Hematopoietic multipotent progenitor cell treated with erythropoietin and hydrocortisone succinate and interleukin-3 and kit ligand, for 4 days (in vitro differentiated cells): ENCODE measurements around the gene PSME3IP1.

Experiments
- DNase-seq: peaks from one replicate; pipeline ENCODE4 v3.0.0-alpha.2; 2015

The PSME3IP1 gene

DNA sequence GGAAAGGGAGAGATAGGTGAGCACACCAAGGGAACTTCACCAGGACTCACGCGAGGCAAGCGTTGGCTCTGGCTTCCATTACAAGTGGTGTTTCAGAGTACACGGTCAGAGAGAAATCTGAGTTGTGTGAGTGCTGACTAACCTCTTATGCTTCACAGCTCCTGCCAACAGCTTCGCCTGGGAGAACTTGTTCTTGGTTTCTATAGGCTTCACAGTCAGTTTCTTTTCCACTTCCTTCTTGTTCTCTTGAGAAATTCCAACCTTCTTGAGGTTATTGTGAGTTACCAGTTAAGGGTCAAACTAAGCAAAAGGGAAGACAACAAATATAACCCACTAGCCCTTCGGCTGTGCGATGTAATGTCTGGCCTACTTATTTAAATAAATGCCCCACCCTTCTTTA, 18.9 kb downstream of the PSME3IP1 start:
- DNase-seq = no peak

DNA sequence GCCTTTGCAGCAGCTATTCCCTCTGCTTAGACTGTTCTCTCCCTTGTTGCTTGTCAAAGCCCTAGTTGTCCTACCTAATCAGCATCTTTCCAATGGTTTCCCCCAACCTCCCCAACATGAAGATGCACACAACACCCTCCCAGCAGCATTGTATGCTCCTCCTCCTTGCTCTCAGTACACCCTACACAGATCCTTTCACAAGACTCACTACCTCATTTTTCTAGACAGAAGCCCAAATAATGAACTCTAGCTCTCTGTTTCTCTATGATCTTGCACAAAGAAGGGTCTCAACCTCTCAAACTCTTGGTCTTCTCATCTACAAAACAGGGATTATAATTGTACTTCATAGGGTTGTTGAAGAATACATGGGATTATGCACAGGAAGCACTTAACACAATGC, 19.4 kb downstream of the PSME3IP1 start:
- DNase-seq = no peak

DNA sequence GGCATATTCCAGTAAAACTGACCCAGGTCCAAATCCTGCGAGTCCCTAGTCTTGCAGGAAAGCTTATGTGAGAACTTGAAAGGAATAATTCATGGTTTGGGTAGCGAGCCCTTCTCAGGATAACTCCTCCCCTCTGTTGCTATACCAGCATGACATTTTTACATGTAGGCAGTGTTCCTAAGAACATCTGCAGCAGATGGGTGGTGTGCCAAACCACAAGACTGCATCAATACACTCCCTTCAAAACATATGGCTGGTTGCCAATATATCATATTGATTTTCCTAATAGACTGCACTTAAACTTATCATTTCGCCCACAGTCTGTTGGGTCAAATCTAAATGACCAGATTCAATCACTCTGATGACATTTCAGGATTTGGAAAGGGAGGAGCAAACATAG, 19.9 kb downstream of the PSME3IP1 start:
- peak; percentile 70 for DNase-seq

DNA sequence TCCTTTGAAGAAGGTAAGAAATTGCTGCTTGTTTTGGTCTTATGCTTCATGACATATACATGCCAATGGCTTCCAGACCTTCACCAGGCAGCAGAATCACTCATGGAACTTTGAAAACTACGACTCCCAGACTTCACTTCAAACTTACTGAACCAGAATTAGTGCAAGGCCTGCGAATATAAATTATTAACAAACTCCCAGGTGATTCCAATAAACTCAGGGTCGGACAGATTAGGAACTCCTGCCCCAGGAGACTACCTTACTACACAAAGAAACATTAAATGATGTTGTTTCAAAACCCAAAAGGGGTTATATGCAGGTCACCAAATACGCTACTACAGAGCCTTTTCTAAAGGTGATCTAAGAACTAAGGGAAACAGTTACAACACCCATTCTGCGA, 20.4 kb downstream of the PSME3IP1 start:
- DNase-seq = no peak

DNA sequence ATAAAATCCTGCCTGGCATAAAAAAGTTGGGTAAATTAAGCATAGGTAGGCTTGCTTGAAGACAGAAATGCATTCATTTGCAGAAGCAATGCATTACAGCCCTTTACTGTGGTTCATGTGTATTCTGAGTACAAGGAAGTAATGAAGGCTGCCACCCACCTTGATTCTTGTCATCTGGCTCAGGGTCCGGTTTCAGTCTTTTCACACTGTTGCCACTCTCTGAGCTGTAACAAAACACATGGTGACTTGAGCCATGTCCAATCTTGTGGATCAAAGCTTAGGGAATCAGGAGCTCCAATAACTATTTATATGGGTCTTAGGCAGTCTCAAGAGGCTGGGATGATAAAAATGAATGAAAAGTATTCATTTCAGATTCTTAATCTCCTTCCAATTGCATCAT, 22.0 kb downstream of the PSME3IP1 start:
- no peak for DNase-seq

DNA sequence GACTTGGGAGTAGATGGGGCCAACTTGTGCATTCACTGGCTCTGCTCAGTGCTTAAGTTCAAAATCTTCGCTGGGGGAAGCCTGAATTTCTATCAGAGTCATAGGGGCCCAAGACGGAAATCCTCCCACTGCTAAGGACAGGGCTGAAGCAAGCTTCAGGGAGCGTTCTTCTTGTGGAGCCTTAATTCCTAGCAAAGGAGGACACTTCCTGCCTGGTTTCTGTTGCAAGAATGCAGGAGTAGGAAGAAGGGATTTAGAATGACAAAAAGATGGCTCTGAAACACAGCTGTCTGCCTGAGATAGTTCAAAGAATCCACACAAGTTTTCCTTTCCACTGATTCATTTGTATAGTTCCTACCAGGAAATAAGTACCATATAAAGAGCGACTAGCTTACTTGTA, 26.4 kb downstream of the PSME3IP1 start:
- no peak for DNase-seq

DNA sequence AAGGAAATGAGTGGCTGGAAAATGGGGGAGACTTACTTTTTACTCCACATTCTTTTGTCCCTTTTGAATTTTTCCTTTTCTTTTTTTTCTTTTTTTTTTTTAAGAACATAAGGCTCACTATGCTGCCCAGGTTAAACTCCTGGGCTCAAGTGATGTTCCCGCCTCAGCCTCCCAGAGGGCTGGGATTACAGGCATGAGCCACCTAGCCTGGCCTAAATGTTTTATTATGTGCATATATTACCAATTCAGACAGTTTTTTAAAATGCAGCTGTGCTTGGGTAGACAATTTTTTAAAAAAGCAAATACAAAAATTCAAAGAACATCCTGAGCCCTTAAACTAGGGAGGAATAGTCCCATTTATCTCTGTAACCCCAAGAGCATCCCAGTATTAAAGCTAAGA, 28.3 kb downstream of the PSME3IP1 start:
- DNase-seq = no peak

DNA sequence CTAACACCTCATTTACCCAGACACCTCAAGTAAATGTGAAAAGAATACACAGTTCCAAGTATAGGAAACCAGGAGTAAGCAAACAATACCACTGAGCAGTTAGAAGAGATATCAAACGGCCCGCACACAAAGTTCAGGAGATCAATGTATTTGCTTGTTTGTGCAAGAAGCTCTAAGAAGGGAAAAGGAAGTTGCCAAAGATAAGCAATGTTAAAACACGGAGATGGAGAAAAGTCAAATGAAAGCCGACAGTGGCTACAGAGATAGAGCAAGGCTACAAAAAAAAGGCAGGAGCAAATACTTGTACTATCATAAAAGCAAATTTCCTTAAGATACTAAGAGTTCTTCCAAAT, 29.5 kb downstream of the PSME3IP1 start:
- DNase-seq = peak; percentile 20

DNA sequence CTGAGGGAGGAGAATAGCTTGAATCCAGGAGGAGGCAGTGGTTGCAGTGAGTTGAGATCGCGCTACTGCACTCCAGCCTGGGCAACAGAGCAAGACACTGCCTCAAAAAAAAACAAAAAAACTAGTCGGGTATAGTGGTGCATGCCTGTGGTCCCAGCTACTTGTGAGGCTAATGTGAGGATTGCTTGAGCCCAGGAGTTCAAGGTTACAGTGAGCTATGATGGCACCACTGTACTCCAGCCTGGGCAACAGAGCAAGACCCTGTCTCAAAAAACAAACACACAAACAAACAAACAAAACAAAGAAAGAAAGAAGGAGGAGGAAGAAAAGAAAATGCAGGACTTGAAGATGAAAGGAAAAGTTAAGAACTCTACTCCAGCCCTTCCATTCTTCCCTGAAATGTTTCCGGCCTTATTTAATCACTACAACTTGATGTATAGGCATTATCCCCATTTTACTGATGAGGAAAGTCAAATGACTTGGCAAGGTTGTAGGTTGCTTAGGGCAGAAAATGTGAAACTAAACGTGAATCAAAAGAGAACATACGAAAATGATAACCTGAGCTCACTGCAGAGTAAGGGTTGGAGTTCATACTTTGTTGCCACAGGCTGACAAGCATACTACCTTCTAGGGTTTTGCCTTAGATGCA, 30.0 kb downstream of the PSME3IP1 start:
- no peak for DNase-seq

DNA sequence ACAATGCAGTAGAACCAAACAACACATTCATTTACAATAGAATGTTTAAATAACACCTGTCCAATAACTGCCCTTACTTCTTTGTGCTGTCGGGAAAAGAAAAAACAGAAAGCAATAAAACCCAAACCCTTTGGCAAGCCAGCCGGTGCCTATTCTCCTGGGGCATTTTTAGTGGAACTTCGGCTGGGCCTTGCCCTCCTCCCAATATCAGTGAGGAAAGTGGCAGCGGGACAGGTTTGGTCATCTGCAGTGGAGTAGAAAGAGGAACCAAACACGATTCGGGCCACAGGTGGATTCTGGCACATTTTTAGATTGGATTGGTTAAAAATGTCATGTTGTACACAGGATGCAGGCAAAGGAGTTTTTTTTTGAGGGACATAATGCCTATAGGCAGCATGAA, 32.0 kb downstream of the PSME3IP1 start:
- no peak for DNase-seq

DNA sequence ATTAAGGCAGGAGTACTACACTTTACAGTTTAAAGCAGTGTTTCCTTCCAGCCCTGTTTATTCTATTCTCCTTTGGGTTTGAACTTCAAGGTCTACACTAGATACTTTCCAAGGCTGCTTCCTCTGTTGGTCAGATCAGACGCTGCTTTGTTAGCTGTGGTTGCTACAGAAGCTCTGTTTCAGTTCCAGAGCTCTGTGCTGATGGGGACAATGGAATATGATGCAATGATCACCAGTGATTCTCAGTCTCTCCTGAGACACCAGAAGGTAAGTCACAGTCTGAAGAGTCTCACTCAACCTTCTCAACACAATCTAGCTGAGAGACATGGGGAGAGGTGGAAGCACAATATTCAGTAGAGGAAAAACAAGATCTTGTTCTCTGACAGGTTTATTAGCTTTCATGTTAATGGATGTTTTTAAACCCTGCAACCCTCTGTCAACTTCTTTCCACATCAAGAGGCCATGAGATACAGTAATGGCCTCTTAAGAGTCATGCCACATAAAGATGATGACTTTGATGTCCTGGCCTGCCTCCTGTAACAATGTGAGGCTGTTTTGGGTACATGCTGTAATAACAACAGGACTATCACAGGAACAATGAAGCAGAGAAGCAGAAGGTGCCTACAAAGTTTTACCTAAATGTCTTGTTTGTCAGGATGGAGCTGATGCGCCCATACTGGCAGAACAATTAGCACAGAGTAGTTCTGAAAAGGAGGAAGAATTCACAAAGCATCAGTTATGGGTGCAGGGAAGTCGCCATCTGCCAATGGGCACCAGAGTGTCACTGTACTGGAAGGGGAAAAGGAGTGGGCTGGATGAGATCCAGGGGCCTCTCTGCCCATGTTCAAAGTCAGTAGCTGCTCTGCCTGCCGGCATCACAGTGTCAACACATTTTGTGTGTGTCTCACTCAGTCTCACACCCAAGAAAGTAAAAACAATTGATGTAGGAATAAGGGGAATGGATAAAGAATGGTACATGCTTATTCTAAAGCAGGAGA, 33.4 kb downstream of the PSME3IP1 start:
- DNase-seq = no peak

DNA sequence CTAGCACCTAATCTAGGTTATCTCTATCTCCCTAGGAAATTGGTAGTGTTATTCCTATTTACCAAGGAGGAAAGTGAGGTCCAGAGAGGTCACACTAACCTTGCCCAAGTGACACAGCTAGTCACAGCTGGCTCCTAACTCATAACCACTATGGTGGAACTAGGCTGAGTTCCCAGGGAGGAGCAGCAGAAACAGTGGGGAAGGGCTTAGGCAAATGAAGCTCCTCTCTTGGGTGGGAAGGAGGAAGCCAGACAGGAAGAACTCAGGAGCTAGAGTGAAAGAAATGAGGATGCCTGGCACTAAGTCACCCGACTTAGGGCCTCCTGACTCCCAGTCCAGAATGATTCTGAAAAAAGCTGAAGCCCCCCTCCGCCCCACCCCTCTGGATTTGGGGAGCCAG, 34.5 kb downstream of the PSME3IP1 start:
- DNase-seq = no peak

DNA sequence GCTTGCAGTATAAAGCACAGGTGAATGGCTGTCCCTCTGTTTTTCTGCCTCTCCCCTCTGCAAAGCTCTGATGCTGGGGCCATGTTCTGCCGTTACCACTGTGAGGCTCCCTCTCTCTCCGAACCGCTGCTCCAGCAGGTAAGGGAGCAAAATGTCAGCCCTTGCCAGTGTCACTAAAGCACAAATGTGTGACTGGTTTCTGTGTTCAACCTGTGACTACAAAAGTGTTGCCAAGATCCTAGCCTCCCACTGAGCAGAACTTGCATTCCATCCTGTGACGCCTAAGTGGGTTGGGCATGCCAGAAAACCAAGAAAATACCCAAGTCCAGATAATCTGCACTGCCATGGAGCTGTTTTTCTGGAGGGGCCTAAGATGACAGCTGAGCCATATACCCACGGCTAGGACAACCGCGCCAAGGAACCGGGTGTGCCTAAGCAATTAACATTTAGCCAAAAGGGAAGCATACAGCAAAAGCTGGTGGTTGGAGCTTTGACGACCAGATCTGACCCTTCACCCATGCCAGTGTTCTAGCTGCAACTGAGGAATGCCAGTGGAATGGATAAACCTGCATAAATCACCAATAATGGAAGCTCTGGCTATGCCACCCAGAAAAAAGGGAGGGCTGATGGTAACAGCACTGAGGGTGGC, 35.0 kb downstream of the PSME3IP1 start:
- no peak for DNase-seq

DNA sequence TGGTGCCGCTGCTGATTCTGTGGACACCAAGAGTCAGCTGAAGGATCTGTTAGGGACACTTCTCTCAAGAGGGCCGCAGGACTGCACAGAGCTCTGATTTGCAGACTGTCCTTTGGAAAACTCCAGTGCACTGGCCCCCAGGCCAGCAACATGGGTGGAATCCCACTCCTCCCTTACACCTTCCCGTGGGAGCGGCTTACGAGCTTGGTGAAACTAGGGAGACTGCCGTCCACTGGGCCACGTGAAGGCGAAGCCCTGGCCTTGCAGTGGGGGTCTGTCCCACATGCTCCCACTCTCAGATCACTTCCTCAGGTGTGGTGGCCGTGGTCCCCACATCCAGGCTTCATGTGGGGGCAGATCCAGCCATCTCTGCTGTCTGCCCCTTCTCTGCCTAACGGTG, 36.4 kb downstream of the PSME3IP1 start:
- DNase-seq = no peak

DNA sequence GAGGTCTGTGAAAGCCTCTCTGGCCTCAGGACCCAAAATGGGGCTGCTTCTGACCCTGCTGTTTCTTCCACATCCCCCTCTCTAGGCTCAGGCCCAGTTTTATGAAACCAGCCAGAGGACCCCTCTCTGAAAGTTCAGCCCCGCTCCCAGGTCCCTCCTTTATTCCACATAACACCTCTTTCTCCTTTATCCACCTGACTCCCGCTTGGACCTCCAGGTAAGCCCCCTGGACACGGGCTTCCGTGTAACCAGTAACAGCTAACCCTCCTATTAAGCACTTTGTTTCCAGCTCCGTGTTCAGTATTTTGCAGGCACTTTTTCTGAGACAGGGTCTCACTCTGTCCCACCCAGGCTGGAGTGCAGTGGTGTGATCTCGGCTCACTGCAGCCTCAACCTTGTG, 37.4 kb downstream of the PSME3IP1 start:
- DNase-seq = no peak

DNA sequence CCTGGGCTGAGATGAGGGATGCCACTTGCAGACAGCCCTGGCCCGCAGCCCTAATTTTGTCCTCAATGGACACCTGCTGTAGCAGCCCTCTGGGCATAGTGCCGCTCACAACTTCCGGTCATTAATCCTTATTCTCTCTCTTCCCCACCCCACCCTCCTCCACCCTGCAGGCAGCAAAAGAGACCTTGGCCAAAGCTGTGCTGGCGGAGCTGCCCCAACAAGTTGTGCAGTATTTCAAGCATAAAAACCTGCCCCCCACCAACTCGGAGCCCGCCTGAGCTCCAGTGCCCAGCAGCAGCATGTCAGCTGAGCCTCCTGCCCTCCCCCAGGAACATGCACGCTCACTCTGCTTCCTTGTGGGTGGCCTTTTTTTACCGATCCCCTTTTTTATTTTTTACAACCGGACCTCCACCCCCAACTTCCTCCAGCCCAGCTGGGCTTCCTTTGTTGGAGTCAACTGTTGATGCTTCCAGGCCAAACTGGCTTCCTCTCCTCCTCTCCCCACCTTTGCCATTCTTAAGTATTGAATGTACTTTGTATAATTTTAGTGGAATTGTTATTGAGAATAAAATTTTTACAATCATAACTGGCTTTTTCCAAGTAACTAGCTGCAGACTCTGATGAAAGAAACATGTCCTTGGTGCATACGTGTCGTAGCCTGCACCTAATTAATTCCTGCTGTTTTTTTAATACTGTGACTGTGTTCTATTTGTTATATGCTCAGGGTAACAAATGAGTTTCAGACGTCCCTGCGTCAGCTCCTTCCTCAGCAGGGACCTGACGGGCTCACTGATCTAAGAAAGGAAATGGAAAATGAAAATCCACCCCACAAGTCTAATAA, 38.2 kb downstream of the PSME3IP1 start:
- peak; percentile 69 for DNase-seq

DNA sequence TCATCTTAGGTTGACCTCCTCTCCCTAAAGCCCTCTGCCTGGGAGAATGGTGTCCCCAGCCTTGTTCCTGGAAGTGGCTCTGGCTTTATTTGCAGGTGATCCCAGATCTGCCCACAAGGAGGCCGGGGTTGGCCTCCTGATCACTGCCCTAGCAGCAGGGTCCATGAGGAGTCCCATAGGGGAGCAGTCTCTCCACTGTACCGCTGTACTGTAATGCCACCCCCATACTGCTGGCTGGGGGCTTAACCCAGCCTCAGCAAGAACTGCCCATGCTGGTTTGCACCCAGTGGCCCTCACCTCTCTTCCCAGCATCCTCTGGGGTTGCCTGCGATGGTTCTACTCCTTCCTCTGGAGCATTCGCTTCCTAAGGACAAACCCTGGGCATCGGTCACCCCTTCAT, 39.1 kb downstream of the PSME3IP1 start:
- DNase-seq = peak; percentile 52

DNA sequence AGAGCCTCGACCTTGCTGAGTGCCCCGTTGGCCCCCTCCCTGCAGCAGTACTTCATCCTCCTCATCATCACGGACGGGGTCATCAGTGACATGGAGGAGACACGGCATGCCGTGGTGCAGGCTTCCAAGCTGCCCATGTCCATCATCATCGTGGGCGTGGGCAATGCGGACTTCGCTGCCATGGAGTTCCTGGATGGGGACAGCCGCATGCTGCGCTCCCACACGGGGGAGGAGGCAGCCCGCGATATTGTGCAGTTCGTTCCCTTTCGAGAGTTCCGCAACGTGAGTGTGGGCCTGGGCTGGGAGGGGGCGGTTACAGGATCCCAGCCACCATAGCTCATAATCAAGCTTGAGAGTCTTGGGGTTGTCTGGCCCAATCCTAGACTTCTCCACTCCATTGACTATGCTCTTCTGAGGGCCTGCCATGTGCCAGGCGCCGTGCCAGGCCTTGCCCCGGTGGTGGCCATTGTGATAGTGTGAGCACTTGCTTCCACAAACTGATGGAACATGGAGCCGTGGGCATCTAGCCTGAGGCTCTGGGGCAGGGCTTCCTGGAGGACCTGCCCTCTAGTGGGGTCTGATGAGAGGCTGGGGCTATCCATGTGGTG, 39.7 kb downstream of the PSME3IP1 start:
- no peak for DNase-seq

DNA sequence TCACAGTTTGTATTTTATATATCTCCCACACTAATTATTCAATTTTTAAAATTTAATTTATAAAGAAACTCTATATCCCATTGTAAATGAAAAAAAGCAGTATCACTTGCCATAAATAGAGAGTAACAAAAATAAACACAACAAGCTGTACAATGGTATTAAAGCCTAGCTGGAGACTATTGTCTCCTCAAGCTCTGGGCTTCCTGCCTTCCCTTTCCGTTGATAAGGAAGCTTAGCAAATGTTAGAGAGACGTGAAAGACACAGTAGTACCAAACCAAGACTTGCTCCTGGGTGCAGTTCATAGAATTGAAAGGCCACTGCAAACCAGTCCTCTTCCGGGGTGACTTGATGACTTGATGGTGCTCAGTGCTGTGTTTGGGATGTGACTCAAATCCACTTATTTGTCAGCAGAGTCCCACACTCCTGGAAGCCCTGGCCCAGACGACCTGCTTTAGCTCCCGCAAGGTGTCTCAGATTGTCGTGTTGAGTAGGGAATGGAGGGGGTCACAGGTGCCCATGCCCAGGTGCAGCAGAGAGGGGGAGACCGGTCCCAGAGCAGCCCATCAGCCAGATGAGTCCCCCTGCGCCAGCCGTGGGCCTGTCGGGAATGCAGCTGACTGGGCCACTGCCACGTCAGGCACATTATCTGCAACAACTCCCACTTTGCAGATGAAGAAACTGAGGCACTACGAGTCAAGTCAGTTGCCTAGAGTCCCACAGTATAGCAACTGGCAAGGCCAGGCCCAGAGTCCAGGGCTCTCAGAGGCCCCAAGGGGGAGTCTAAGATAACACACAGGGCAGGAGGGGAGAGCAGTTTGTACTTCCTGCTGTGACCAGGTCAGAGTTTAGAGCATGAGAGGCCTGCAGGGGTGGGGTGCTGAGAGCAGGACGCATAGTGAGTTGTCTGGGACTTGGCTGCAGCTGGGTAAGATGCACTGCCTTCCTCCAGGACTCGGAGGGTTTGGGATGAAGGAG, 40.5 kb downstream of the PSME3IP1 start:
- DNase-seq = peak; percentile 34

DNA sequence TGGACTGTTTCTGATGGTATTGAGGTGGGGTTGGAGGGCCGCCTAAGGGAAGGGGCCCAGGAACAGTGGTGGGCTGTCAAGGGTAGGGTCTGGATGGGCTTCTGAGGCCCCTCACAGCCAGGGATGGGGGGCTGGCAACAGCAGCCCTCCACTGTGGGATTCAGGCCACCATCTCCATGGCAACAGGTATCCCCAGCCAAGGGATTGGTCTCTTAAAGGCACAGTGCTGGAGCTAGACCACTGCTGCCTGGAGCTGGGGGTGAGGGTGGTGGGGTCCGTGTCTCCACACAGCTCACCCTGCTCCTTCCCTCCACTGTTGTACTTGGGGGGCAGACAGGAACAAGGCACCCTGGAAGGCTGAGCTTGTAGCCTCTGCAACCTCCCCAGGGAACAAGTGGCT, 41.8 kb downstream of the PSME3IP1 start:
- no peak for DNase-seq
